GM12873 (cell line): ENCODE measurements around the gene IL19.

Experiments
- CTCF ChIP-seq: IDR thresholded peaks from 2 replicates; pipeline ENCODE4 v1.5.1; 2012; ENCODE audit warnings: low read depth, mild to moderate bottlenecking, moderate library complexity, low read length, control low read depth; ENCODE audit not compliant: insufficient read depth; ENCODE audit errors: missing control alignments

IL19 gene

DNA sequence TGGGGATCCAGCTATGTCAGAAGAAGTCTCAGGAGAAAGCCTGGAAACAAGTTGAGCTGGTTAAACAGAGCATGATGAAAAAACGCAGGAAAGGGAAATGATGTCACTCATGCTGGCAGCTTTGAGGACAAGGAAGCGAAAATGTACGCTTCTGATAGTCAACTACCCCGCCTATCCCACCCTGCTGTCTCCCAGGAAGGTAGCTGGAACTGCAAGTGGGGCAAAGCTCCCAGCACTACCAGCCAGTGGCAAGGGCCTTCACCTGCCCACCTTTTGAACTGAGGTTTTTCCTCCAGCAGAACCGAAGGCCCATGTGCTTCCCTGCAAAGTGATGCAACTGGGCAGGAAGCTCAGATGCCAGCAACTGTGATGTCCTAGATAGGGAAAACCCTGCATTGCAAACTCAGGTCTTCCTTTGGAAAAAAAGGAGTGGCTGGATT, 88.5 kb downstream of the IL19 start:
- TF ChIP-seq CTCF, result no peak

DNA sequence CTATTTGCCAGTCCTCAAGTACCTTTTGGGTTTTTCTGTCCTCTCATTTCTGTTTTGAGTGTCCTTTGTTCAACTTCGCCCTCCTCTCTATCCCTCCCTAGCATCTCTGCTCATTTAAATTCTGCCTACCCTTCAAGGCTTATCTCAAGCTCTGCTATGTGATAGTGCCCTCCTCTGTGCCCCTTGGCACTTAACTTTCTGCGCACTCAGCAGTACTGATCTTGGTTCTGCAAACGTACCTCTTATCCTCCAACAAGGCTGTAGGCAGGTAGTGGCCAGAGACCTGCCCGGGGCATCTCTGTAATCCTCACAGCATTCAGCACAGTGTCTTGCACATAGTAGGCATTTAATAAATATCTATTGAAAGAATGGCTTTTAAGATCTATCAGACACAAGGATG, 89.6 kb downstream of the IL19 start:
- TF ChIP-seq CTCF, result no peak

- TF ChIP-seq CTCF, result no peak
Observed at GRCh38 chr1:206863266-206863665, 92.7 kb downstream of the IL19 start.

GRCh38 chr1:206864939-206865671, 94.5 kb downstream of the IL19 start, which contains the start of gene IL20:
Gene IL20, plus strand, starts transcription at chr1:206865623. Its CDS starts 230 bp downstream, at chr1:206865853.
- peak; percentile 98 for TF ChIP-seq CTCF

- no peak for TF ChIP-seq CTCF
Observed at GRCh38 chr1:206866062-206866461, 95.5 kb downstream of the IL19 start.

- no peak for TF ChIP-seq CTCF
Observed at GRCh38 chr1:206867239-206867638, 96.7 kb downstream of the IL19 start.

DNA sequence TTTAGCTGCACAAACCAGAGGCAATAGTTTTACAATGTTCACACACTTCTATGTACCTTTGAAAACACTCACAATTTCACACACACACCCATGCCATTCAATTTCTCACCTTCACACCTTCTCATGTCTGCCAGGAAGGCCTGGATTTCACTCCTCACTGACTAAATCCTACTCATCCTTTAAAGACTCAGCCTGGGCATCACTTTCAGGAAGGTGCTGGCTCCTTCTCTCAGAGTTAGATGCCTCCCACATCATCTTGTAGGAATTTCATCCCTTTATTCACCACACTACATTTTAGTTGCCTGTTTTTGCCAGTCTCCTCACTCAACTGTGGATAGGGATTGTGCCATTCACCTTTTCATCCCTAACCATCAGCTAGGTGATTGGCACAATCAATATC, 97.1 kb downstream of the IL19 start:
- no peak for TF ChIP-seq CTCF
